HG03175 (cell line): ENCODE results near the gene ATP2A3.
"Not testable (repeated sequence)": the region's sequence is repeated elsewhere in the genome, so short reads cannot be mapped to it uniquely, and the experiment has no call there.

Experiments used
- ATAC-seq: cut with Tn5 transposase; IDR thresholded peaks from one replicate; pipeline ENCODE4 v1.9.1; 2021; ENCODE audit warnings: mild to moderate bottlenecking, moderate library complexity; ENCODE audit not compliant: unreplicated experiment

ATP2A3 gene

DNA sequence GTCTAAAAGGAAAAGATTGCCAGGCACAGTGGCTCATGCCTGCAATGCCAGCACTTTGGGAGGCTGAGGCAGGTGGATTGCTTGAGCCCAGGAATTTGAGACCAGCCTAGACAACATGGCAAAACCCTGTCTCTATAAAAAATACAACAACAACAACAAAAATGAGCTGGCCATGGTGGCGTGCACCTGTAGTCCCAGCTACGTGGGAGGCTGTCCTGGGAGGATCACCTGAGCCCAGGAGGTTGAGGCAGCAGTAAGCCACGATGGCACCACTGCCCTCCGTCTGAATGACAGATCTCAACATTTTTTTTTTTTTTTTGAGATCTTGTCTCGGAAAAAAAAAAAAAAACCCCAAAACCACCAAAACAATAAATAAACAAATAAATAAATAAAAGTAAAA is 28.1 kb upstream of the ATP2A3 start:
- ATAC-seq, result no peak

DNA sequence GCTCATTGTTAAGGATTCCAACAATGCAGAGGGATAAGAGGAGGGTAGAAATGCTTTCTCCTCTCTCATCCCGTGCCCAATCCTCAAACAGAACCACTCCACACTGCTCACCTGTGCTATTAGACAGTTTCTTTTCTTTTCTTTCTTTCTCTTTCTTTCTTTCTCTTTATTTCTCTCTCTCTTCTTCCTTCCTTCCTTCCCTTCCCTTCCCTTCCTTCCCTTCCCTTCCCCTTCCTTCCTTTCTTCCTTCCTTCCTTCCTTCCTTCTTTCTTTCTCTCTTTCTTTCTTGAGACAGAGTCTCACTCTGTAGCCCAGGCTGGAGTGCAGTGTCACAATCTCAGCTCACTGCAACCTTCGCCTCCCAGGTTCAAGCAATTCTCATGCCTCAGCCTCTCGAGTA is 27.5 kb upstream of the ATP2A3 start:
- ATAC-seq, result not testable (repeated sequence)

DNA sequence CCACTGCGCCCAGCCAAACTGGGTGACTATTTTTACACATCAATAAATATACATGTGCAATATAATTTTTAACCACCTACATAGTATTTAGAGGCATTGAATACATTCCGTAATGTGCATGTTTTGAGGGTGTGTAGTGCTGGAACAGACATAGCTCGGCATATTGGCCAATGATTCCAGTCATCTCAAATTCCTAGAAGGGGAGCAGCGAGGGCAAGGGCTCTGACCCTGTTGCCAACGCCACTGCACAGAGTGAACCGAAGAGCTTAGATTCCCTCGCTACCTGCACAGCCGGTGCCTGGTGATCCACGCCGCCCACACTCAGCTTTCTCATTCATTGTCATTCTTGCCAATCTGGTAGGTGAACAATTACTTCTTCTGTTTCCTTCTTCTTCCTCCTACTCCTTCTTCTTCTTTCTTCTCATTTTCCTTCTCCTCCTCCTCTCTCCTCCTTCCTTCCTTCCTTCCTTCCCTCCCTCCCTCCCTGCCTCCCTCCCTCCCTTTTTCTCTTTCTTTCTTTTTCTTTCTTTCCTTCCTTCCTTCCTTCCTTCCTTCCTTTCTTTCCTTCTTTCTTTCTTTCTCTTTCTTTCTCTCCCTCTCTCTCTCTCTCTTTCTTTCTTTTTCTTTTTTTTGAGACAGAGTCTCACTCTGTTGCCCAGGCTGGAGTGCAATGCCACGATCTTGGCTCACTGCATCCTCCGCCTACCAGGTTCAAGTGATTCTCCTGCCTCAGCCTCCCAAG is 26.3 kb upstream of the ATP2A3 start:
- ATAC-seq, result no peak

DNA sequence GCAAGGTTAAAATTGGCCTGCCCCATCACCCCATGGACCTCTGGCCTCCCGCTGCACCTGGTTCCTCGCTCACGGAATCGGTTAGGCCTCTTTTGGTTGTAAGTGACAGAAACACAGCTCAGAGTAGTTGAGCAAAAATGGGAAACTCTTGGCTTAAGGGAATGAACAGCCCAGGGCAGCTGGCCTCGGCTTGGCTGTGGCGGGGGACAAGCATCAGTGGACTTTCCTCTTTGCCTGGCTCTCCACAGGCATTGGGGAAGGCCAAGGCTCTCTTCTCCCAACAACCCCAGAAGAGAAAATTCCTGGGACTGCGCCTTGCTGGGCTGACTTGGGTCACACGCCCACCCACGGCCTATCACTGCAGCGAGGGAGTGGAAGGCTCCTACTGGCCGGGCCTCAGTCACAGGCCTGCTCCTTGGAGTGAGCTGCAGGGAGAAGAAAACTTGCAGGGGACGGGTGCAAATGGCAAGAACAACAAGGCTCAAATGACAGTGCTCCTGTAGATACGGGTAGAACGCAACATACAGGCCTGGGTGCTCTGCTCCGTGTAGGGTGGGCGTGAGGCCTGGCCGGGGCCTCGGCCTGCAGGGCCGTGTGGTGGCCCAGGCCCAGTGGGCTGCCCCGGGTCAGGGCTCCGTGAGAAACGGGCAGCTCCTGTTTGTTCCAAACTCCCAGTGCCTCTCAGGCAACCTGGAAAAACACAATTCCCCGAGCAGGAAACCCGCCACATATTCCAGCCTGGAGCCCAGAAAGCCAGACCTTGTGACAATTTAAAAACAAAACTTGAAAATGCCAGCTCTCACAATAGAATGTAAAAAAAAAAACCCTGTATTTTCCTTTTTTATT is 25.0 kb upstream of the ATP2A3 start:
- ATAC-seq, result no peak

DNA sequence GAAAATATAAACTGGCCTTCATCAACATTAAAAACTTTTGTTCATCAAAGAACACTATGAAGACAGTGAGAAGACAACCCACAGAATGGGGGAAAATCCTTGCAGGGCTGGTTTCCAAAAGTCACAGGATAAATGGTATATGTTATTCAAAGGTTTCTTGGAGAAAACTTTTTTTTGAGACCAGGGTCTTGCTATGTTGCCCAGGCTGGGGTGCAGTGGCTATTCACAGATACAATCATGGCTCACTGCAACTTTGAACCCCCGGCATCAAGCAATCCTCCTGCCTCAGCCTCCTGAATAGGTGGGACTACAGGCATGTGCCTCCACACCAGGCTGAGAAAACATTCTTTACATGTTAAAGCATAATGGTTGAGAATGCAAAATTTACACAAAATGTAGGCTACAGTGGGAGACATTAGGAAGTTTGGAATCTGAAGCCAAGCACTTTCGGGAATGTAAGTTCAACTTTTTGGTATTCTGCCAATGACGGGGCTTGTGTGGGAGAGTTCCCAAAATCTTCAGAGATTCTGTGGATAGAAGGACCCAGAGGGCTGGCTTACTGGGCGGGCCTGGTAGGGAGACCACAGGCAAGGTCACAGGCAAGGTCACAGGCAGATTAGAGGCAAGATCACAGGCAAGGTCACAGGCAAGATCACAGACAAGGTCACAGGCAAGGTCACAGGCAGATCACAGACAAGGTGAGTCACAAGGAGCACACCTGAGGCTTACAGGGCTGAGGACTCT is 24.2 kb upstream of the ATP2A3 start:
- ATAC-seq, result no peak

DNA sequence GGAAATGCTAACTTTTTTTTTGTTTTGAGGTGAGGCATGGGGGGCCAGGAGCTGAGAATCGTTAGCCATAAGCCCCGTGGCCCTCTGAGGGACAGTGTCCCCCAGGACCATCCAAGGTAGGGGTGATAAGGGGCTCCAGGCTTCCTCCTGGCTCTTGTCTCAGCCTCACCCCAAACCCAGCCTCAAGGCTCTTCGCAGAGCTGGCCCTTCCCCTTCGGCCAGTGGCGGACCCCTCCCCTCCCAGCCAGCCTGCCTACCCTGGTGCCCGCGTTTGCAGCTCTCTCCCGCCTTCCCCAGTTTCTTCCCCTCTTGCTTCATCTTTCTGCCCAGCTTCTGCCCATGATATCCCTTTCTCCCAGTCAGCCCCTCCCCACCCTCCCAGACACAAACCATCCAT is 22.7 kb upstream of the ATP2A3 start:
- no peak for ATAC-seq

DNA sequence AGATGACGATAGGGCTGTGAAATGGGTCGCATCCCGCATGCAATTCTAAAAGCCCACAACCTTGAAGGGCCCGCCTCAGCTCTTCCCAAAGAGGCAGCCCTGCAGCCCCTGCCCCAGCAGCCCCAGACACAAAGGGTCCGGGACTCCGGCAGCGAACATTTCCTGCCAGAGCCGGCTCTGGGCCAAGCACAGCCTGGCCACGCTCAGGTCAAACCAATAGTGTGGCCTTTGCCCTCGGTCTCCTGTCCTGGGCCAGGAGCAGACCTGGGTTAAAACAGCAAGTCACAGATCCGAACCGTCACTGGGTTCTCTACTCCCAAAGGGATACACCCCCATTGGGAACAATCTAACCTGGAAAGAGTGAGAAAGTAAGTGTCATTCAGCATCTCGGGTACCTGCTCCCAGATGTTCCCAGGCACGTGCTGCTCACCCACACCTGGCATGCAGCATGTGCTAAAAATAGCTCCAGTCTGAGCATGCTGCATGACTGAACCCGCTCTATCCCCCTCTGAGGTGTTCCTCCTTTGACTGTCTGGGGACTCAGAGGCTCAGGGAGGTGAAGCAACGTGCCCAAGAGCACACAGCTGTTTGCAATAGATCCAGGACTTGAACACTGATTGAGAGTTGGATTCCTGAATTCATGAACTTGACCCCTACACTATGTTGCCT is 22.2 kb upstream of the ATP2A3 start:
- no peak for ATAC-seq

DNA sequence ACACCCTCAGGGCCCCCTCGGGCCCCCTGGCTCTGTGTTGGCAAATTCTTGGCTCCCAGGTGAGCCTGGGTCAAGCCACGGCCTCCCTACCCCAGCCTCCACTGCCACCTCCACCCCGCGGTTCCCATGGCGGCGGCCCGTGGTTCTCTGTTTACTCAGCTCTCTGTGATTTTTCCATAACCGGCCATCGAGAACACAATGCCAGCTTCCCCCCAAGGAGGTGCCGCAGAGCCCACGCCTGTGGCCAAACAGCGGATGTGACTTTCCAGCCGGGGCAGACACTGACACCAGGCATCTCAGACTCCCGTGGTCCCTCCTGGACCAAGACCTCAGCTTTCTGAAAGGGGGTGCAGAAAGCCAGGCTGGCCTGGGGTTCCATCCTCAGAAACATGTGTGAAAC is 21.6 kb upstream of the ATP2A3 start:
- no peak for ATAC-seq

DNA sequence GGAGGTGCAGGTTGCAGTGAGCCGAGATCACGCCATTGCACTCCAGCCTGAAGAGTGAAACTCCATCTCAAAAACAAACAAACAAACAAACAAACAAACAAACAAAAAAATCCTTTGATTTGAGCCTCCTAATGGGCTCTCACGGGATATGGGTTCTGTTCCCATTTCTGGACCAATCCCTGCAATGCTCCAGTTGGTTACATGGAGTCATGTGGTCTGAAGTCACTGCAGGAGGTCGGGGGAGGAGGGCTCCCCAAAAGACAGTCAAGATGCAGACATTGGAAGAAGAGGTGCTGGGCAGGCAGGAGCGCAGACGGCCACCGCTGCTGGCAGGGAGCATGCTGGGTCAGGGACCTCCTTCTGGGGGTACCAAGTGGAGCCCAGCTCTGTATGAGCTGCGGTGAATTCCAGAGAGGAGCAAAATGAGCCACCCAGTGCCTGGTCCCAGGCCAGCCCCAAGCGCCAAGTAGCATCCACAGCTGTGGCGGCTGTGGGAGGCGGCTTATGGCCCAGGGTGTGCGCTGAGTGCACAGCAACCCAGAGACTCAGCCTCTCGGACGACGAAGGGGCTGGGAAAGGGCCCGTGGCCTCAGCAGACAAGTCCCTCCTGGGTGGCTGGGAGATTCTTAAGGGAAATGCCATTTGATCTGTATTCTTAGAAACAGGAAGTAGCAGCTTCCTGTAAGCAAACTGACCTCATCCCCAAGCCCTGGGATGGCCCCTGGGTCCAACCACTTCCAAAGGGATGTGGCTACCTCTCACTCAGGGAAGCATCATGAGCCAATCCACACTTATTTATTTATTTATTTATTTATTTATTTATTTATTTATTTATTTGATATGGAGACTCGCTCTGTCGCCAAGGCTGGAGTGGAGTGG is 19.6 kb upstream of the ATP2A3 start:
- ATAC-seq, result no peak

DNA sequence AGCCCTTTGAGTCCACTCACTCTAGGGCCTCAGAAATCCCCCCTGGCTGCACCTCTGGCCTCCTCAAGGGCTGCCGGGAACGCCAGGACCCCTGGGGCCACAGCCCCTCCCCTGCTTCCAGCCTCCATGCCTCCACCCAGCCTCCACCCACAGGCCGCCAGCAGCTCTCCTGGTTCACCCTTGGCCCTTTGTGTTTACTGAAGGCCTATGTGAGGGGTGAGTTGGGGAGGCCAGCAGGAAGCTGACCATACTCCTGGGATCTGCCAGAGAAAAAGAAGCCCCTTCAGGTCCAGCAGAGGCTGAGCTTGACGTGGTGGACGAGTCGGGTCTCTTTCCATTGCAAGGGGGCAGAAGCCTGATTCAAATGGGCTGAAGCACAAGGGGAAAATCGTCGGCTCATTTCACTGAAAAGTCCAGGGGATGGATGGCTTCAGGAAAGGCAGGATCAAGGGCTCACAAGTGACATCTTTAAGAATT is 18.3 kb upstream of the ATP2A3 start:
- no peak for ATAC-seq

DNA sequence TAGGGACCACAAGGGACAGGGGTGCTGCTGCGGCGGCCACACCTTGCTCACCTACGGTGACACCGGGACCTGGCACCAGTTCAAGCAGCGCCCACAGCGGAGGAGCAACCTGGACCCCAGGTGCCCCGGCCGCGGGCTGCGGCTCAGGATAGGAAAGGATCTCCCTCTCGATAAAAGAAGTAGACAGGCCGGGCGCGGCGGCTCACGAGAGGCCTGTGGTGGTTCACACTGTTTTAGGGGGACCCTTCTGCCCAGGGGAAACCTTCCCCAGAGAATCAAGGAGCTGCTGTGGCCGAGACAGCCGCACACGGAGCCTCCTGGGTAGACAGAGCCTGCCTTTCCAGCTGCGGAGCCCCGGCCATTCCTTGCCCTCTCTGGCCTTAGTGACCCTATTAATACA is 17.9 kb upstream of the ATP2A3 start:
- ATAC-seq, result no peak

DNA sequence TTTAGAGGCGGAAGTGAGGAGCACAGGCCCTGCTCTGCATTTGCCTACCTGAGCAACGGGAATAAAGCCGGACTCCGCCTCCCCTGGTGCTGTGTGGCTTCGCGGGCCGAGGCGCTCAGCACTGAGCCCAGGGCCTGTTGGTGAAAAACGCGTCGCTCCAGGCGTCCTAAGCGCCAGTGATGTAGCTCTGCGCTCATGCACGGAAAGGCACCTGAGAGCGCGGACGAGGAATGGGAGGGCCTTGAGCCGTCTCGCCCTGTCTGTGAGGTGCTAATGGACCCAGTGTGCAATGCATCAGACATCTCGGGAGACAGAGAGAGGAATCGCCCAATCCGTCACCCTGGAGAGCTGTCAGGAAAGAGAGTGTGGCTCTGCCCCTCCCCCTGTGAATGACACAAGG is 17.2 kb upstream of the ATP2A3 start:
- ATAC-seq, result no peak

DNA sequence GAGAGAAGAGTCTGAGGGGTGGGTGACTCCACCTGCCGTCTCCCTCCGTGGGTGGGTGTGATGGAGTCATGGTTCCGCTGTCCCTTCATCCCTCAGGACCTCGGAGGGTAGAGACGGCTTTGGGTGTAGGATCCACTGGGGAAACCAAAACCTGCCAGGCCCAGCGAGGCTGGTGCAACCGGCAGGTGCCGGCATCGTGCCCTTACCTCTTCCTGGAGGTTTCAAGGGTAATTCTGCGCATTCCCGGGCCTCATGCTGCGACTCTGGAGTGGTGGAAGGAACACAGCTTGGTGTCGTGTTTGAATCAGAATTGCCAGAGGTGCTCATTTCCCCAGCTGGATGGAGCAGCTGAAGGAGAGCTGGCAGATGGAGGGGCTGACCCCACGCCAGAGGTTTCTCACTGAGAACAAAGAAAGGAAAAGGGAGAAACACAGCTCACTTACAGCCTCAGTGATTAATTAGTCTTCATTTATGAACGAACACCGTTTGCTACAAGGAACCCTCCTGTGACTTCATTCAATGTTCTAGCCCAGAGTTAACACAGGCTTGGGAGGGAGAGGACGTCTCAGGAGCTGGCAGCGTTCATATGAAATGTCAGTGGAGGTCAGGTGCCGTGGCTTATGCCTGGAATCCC is 16.3 kb upstream of the ATP2A3 start:
- no peak for ATAC-seq

DNA sequence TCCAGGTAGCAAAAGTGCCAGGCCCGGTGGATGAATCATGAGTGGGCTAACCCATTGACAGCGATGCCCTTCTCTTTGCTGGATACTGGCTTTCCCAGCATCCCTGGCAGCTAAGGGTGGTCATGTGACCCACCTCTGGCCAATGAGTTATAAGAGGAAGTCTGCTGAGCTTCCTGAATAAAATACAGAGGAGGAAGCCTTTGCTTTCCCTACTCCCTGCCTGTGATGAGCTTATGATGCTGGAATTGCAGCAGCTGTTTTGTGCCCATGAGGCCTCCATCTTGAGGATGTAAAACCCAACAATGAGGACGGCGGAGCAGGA is 15.0 kb upstream of the ATP2A3 start:
- ATAC-seq, result no peak

DNA sequence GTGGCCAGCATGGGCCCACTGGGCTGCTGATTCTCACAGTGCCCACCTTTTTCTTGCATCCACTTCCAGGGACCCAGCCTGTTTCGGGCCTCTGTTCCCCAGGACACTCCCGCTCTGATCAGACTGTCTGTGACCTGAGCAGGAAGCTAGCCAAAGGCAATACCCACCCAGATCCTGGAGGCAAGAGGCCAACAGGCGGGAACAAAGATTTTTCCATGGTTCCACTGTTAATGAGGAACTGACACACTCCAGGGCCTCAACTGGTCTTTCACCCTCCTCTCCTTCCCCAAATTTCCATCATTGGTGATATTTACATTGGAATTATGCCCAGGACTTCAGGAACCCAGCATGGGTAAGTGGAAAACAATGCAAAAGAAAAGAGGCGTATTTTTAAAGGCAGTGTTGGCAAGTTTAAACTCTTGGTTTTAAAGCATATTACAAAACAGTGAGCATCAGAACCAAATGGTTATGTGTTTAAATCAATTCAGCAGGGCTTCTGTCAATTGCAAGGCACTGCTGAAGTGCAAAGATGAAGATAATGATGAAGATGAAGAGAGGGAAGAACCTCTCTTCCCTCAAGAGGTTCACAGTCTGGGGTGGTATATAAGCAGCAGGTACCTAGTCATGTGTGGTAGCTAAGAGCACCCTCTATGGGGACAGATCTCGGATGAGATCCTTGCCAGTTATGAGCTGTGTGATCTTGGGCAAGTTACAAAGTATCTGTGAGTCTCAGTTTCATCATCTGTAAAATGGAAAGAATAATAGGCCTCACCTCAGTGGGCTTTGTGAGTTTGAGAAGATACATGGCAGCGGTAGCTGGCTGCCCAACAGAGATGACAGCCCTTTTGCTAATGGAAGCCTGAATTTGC is 14.4 kb upstream of the ATP2A3 start:
- ATAC-seq, result no peak

DNA sequence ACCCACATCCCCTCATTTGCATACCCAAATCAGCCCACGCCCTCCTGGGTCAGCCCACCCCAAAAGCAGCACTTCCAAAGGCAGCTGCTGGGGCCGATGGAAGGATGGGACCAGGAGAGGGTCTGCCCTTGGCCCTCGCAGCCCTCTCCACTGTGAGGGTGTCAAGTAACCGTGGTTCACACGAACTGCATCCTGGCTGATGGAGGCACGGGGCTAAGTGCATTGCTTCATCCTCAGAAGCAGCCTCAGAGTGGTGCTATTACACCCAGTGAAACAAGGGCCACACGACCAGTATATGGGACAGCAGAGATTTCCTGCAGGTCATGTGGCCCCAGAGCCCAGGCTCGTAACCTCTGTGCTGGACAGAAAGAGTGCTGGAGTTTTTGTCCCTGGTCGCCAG is 13.2 kb upstream of the ATP2A3 start:
- ATAC-seq, result no peak

DNA sequence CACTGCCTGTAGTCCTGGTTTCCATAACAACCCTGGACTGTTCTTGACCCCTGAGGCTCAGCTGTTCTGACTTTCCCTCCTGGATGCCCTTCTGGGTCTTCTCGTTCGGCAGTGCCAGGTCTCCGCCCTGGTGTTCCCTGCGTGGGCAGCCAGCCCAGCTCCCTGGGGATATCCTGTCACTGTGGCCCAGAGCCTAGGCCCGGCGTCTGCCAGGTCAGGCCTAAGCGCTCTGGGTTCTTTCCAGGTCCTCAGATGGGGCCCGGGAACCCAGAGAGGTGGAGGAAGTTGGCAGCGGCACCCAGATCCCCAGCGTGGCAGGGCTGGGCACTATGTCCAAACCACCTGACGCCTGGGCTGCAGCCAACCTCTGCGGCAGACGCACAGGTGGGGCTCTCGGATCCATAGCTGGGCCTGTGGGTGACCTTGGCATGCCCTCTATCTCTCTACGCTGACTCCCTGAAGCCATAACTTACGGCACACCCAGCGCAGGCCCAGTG is 12.5 kb upstream of the ATP2A3 start:
- no peak for ATAC-seq

DNA sequence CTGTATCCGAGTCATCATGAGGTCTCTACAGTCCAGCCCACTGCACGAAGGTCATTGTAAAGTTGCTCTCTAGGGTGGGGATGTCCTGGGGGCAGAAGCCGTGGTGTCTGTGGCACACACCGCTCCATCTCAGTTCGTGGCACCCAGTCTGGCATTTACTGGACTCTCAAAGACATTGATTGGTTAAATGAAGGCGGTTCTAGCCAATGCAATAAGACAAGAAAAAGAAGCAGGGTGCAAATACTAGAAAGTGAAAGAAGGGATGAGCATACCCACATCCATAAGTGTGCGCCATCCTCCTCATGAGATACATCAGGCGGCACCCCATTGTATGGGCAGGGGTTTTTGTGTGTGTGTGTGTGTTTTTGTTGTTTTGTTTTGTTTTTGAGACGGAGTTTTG is 10.7 kb upstream of the ATP2A3 start:
- no peak for ATAC-seq
